Fibroblast of mammary gland (primary cell): ENCODE data around the gene IDH3G.

Experiments
- DNase-seq: peaks from one replicate; pipeline ENCODE4 v3.0.0-alpha.2; 2010; ENCODE audit warnings: low read depth
- H3K4me3 ChIP-seq: 2 replicates; pipeline ENCODE4 v1.5.1; 2011; ENCODE audit warnings: low read depth, mild to moderate bottlenecking, low read length, moderate library complexity; ENCODE audit not compliant: control insufficient read depth
- CTCF ChIP-seq: conservative IDR thresholded peaks from 2 replicates; pipeline ENCODE4 v1.5.1; 2011; ENCODE audit warnings: low read depth, low read length, inconsistent platforms; ENCODE audit not compliant: control insufficient read depth, insufficient read depth

Gene IDH3G

GRCh38 chrX:153777261-153778090 is 16.7 kb downstream of the IDH3G start:
- no peak for DNase-seq
- TF ChIP-seq CTCF: no peak
- H3K4me3 ChIP-seq: no peak overlapping the region

GRCh38 chrX:153776611-153777045 is 17.5 kb downstream of the IDH3G start:
- no peak for TF ChIP-seq CTCF
- no peak for DNase-seq
- no peak overlapping the region for H3K4me3 ChIP-seq

- TF ChIP-seq CTCF: no peak
- no peak for DNase-seq
- no peak overlapping the region for H3K4me3 ChIP-seq
Observed at GRCh38 chrX:153776120-153776599, 18.0 kb downstream of the IDH3G start.

GRCh38 chrX:153775293-153776119 is 18.7 kb downstream of the IDH3G start:
- no peak for TF ChIP-seq CTCF
- no peak for DNase-seq
- H3K4me3 ChIP-seq: no peak overlapping the region

GRCh38 chrX:153774576-153775292 is 19.4 kb downstream of the IDH3G start:
- TF ChIP-seq CTCF: no peak
- H3K4me3 ChIP-seq: no peak overlapping the region
- DNase-seq: no peak
